GM21367 (cell line): ENCODE data around the gene MT1B.
"Not testable (repeated sequence)": the region's sequence is repeated elsewhere in the genome, so short reads cannot be mapped to it uniquely, and the experiment has no call there.

Experiments used
- ATAC-seq: cut with Tn5 transposase; IDR thresholded peaks from one replicate; pipeline ENCODE4 v1.9.1; 2021; ENCODE audit not compliant: unreplicated experiment

Gene MT1B

GRCh38 chr16:56620339-56620897 is 31.3 kb upstream of the MT1B start:
- ATAC-seq = no peak

GRCh38 chr16:56621665-56622445 is 29.8 kb upstream of the MT1B start:
- ATAC-seq = not testable (repeated sequence)

GRCh38 chr16:56623184-56623583 is 28.5 kb upstream of the MT1B start:
- ATAC-seq = not testable (repeated sequence)

- no peak for ATAC-seq
Observed at GRCh38 chr16:56623637-56624036, 28.0 kb upstream of the MT1B start.

- no peak for ATAC-seq
Observed at GRCh38 chr16:56625140-56625942, 26.3 kb upstream of the MT1B start, which contains the start of gene MT1E. Gene MT1E (plus strand): TSS chr16:56625781. CDS start chr16:56625852, 71 bp downstream.

GRCh38 chr16:56625943-56626654 is 25.6 kb upstream of the MT1B start:
- ATAC-seq = no peak

- no peak for ATAC-seq
Observed at GRCh38 chr16:56626685-56627084, 25.0 kb upstream of the MT1B start.

- no peak for ATAC-seq
Observed at GRCh38 chr16:56628486-56629350, 23.0 kb upstream of the MT1B start.

GRCh38 chr16:56629531-56629930 is 22.2 kb upstream of the MT1B start:
- ATAC-seq = no peak

GRCh38 chr16:56630134-56630533 is 21.6 kb upstream of the MT1B start:
- ATAC-seq = peak; percentile 84

- ATAC-seq = no peak
Observed at GRCh38 chr16:56631197-56631596, 20.5 kb upstream of the MT1B start.

GRCh38 chr16:56631832-56632155 is 19.9 kb upstream of the MT1B start:
- ATAC-seq = no peak

GRCh38 chr16:56632156-56632847 is 19.4 kb upstream of the MT1B start, which contains the start of gene MT1M:
Gene MT1M (plus strand): TSS chr16:56632659. CDS start chr16:56632732, 73 bp downstream.
- no peak for ATAC-seq

- no peak for ATAC-seq
Observed at GRCh38 chr16:56632848-56633365, 18.8 kb upstream of the MT1B start.

GRCh38 chr16:56633535-56633934 is 18.2 kb upstream of the MT1B start:
- ATAC-seq = no peak

GRCh38 chr16:56634715-56635440 is 16.8 kb upstream of the MT1B start:
- ATAC-seq = no peak

GRCh38 chr16:56635441-56635967 is 16.2 kb upstream of the MT1B start:
- ATAC-seq = no peak

GRCh38 chr16:56636616-56637413 is 14.9 kb upstream of the MT1B start:
- no peak for ATAC-seq
